Stimulated activated naive CD8-positive, alpha-beta T cell treated with anti-CD3 and anti-CD28 coated beads, Interleukin-15, Interleukin-2, amounts not matched to agents 100 ng/mL and 50 ng/mL, for 24 hours (primary cell): ENCODE results near the gene ATP5PD.

Experiments
- H3K27ac Mint-ChIP-seq: one replicate; pipeline ENCODE4 v1.8.0; 2021; ENCODE audit warnings: mild to moderate bottlenecking, mixed read lengths
- H3K27me3 Mint-ChIP-seq: one replicate; pipeline ENCODE4 v1.8.0; 2021; ENCODE audit warnings: mixed read lengths
- H3K36me3 Mint-ChIP-seq: one replicate; pipeline ENCODE4 v1.8.0; 2021; ENCODE audit warnings: low read depth, mixed read lengths
- H3K4me1 Mint-ChIP-seq: one replicate; pipeline ENCODE4 v1.8.0; 2021; ENCODE audit warnings: low read depth, mixed read lengths
- H3K4me3 Mint-ChIP-seq: one replicate; pipeline ENCODE4 v1.8.0; 2021; ENCODE audit warnings: mild to moderate bottlenecking, mixed read lengths
- H3K9me3 Mint-ChIP-seq: one replicate; pipeline ENCODE4 v1.8.0; 2021; ENCODE audit warnings: mixed read lengths

The ATP5PD gene

DNA sequence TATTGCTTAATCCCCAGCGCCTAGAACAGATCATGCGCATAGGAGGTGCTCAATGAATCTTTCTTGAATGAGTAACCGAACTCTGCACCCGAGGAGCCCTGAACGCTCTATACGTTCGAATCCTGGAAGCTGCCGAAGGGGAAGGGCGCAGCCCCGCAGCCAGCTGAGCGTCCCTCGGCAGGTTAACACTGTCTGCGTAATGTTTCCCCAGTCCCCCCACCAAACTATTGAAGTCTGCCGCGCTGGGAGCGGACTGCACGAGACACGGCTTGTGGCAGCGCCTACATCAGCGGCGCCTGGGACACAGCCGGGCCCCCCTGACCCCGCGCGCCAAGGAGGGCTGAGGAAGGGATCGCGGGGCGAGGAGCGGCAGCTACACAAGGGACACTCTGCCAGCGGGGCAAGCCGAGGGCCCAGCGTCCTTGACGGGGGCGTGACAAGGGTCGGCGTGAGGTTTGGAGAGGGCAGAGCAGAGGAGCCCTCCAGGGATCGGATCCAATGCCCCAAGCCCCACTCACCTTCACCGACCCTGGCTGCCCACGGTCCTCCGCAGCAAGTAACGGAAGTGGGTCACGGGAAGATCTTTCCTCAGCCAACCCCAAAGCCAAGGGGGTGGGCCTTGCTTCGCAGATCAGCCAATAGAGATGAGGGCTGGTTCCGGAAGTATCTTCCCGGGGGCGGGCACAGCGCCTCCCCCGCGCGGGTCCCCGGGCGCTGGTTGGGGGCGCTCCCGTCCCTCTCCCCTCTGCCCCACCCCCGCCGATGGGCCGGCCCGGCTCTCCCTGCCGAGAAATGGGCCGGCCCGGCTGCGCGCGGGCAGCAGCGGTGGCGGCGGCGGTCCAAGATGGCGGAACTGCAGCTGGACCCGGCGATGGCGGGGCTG lies at the start of gene ATP5PD, which contains the start of gene KCTD2:
Gene ATP5PD (minus strand): TSS at position 563 of the 883 bp plus-strand sequence. CDS start 4,319 bp downstream, outside the sequence.
Gene KCTD2 (plus strand): TSS at position 819 of the 883 bp plus-strand sequence. CDS start 26 bp downstream, at position 845.
- Mint-ChIP-seq H3K4me1 (peaks cover 41% of the 10 kb centered on the region), H3K4me3 (peak within 1 kb of the TSS; percentile 98), H3K27me3 (no peaks in the 10 kb centered on the region), H3K27ac (peak within 1 kb of the TSS; percentile 90), H3K36me3 (peaks cover 9% of the 10 kb centered on the region), H3K9me3 (no peaks in the 10 kb centered on the region)

DNA sequence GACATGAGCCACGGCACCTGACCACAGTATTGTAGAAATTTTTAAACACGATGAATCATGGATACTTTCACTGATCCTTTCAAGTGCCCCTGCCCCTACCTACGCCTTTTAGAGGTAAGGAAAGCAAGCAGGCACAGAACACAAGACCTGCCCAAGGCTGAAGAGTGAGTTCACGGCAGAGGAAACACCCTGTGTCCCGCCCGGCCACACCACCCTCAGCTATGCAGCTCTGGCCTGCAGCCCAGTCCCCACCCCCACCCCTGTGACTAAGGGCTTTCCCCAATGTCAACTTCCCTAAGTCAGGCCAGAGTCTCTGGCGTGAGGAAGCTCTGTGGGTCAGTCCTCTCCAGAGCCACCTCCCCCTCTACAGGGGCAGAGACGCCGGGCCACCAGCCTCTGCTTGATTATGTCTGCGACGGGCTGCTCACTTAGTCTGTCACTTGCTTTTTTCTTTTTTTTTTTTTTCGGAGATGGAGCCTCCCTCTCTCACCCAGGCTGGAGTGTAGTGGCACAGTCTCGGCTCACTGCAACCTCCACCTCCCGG lies 49.4 kb upstream of the ATP5PD start:
- no peaks in the 10 kb centered on the region for H3K27me3 Mint-ChIP-seq
- H3K36me3 Mint-ChIP-seq: no peaks in the 10 kb centered on the region

DNA sequence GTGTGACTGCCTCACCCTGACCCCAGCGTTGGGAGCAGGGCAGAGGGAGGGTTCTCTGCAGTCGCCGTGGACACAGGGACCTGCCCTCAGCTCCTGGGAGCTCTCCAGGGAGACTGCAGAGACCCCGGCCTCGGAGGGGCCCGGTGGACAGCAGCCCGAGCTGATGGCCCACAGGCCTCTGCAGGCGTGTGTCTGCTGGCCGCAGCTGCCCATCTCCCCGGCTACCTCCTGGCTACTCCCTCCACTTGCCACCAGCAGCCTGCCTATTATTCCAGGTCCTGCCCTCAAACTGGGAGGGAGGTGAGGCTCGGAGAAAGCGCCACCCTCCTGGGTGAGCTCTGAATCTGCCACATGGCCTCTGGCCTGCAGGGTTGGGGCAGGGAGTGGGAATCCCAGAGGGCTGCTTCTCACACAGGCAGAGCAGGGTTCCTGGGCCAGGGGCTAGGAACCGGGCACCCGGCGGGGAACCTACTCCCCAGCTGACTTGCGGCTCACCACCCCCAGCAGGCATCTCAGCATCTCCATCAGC lies 48.2 kb upstream of the ATP5PD start:
- Mint-ChIP-seq H3K4me3 (no peak overlapping the region), H3K27me3 (no peaks in the 10 kb centered on the region), H3K9me3 (no peaks in the 10 kb centered on the region), H3K4me1 (peaks cover 4% of the 10 kb centered on the region), H3K36me3 (no peaks in the 10 kb centered on the region), H3K27ac (no peak overlapping the region)

More for the DNA sequence above, 49.4 kb upstream of the ATP5PD start:
- no peak overlapping the region for H3K4me3 Mint-ChIP-seq
- no peaks in the 10 kb centered on the region for H3K9me3 Mint-ChIP-seq
- H3K27ac Mint-ChIP-seq: no peak overlapping the region
- H3K4me1 Mint-ChIP-seq: peaks cover 3% of the 10 kb centered on the region

DNA sequence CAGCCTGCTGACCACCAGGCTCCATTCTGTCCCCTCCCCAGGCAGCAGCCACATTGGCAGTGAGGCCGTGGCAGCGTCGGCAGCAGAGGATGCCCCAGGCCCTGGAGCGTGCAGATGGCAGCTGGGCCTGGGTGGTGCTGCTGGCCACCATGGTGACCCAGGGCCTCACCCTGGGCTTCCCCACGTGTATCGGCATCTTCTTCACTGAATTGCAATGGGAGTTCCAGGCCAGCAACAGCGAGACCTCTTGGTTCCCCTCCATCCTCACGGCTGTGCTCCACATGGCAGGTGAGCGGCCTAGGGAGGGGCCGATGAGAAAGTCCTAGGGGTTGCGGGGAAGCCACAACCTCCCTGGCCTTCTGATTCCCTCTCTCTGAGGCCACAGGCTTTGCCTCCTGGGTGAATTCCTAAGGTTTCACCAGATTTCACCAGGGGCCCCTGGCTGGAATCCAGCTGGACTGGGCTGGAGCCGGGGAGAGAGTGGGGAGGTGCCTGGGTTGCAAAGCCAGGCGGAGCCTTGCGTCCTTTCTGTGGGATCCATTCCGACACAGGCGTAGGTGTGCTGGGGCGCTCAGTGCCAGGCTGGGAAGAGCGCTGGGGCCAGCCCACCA lies 46.9 kb upstream of the ATP5PD start:
- H3K4me1 Mint-ChIP-seq: peaks cover 17% of the 10 kb centered on the region
- no peaks in the 10 kb centered on the region for H3K27me3 Mint-ChIP-seq
- no peak overlapping the region for H3K4me3 Mint-ChIP-seq
- no peak overlapping the region for H3K27ac Mint-ChIP-seq
- no peaks in the 10 kb centered on the region for H3K36me3 Mint-ChIP-seq
- H3K9me3 Mint-ChIP-seq: no peaks in the 10 kb centered on the region

DNA sequence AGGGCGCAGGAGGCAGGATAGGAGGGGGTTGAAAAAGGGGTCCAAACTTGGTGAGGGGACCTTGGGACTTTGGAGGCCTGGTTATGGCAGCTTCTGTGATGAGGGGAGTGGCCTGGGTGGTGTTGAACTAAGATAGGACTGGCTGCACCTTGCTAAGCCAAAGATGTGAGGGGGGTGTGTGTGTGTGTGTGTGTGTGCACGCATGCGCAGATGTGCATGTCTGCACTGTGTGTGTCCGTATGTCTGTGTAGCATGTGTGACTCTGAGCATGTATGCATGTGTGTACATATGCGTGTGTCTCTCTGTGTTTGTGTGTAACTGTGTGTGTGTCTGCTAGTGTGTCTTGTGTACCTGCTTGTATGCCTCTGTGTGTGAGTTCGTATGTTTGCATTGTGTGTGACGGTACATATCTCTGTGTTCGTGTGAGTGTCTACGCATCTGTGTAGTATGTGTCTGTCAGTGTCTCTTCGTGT lies 45.1 kb upstream of the ATP5PD start:
- Mint-ChIP-seq H3K9me3 (no peaks in the 10 kb centered on the region), H3K27ac (no peak overlapping the region), H3K27me3 (no peaks in the 10 kb centered on the region), H3K4me1 (peaks cover 26% of the 10 kb centered on the region), H3K4me3 (no peak overlapping the region), H3K36me3 (no peaks in the 10 kb centered on the region)

DNA sequence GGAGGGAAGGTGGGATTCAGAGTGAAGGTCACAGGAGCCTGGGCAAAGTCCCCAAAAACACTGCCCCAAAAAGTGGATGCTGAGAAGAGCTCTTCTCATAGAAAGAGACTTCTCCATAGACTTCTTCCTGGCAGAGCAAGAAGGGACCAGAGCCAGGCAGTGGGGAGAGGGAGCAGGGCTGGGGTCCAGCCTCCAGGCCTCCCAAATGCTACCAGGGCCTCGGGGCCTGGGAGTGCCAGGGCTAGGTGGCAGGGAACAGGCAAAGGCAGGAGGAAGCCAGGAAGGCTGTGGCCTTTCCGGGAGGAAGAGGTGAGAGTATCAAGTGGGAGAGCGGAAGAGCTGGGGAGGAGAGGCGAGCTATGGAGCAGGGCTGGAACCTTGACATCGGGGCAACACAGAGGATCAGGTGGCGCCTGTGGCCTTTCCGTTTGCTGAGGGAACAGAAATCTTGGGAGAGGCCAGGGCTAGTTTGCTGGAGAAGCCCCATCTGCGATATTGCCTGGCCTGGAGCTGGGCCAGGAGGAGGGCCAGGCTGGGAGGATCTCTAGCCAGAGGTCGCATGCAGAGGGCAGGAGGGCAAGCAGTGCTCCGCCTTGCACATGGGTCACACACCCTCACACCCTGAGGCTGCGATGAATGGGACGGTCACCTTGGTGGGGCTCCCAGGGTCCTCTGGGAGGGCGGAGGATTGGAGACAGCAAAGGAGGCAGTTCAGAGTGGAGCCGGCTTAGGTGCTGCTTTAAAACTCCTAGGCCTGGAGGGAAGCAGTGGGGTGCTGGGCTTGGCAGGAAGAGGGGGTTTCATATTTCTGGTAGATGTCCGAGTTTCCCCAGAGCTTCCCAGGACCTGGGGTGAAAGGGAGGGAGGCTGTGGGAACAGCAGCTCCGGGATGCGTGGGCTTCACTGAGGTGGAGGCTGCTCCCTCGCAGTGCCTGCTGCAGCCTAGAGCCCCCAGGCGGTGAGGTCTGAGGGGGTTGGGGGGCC lies 44.4 kb upstream of the ATP5PD start:
- no peaks in the 10 kb centered on the region for H3K27me3 Mint-ChIP-seq
- H3K4me1 Mint-ChIP-seq: peaks cover 32% of the 10 kb centered on the region
- no peak overlapping the region for H3K27ac Mint-ChIP-seq
- no peaks in the 10 kb centered on the region for H3K9me3 Mint-ChIP-seq
- no peaks in the 10 kb centered on the region for H3K36me3 Mint-ChIP-seq
- H3K4me3 Mint-ChIP-seq: no peak overlapping the region

DNA sequence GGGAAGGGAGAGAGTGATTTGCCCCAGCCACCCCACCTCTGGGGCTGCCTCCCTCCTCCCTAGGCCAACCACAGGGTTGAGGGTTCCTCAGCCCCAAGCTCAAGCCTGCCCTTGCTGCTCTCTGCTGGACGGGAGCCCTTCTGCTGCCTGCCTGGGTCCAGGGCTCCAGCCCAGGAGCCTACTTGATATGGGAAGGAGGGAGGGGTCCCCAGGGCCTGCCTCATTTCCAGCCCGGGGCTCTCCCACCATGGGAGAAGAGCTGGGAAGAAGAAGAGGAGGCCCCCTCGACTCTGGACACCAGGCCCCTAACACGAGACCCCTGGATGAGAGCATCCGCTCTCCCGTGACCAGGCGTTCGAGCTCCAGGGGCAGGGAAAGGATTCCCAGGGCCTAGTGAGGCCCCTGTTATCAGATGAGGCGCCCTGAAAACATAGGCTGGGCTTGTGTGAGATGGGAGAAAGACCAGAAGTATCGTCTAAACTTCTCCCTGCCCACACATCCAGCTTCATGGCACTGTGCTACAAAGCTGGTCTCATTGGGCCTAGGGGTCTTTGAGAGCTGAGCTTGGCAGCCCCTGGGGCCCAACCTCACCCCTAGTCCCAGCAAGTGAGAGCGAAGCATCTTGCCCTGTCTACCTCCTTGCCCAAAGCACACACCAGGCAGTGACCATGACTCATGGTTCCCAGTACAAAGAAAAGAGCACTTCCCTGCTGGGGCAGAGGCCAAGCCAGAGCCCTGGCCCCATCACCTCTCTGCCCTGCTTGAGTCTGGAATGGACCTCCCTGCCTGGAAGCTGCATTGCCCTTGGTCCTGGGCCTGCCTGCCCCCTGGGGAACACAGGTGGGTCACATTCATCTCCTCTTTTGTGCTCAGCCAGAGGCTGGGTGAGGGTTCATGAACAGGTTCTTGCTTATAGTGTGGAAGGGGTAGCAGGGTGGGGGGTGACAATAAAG lies 42.0 kb upstream of the ATP5PD start:
- H3K4me1 Mint-ChIP-seq: peaks cover 36% of the 10 kb centered on the region
- H3K36me3 Mint-ChIP-seq: no peaks in the 10 kb centered on the region
- H3K9me3 Mint-ChIP-seq: no peaks in the 10 kb centered on the region
- H3K4me3 Mint-ChIP-seq: peak overlapping the region; percentile 72
- H3K27ac Mint-ChIP-seq: no peak overlapping the region
- no peaks in the 10 kb centered on the region for H3K27me3 Mint-ChIP-seq

DNA sequence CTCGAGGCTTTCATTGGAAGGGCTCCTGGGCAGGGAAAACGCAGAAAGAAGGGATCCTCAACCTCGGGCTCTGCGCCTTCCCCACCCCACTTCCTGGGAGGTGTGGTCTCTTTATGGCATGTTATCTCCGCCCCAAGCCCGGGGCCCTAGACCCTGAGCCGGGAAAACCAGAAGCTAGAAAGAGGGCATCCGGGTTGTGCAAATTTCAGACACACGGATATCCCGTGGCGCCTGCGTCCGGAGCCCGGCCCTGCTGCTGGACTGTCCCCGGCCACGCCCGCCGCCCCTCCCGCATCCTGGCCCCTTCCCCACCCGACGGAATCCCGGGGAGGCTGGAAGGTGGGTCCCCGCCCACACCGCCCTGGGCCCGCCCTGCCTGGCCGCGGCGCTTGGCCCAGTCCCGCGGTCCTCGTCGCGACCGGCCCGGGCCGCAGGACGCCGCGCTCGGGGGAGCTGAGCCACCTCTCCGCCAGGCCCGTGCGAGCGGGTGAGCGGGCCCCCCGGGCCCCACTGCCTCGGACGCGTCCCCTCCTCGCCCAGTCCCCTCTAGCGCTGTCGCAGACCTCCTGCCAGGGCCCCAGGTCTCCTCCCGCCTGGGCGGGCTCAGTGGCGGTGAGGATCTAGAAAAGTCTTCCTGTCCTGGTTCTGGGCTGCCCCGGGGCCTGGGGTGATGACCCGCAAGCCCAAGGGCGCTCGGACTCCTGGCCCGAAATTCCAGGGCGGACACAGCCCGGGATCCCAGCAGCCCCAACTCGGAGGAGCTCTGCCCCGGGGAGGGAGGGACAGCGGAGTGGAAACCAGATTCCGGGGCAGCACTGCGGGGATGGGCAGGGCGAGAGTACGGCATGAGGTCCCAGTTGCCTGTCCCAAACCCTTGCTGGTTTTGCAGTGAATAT lies 41.0 kb upstream of the ATP5PD start, which contains the start of gene SLC16A5:
Gene SLC16A5 (plus strand): TSS at position 397 of the 896 bp plus-strand sequence. CDS start 5,683 bp downstream, outside the sequence.
- peak within 1 kb of the TSS; percentile 72 for H3K4me3 Mint-ChIP-seq
- H3K27ac Mint-ChIP-seq: peak within 1 kb of the TSS; percentile 42
- no peaks in the 10 kb centered on the region for H3K27me3 Mint-ChIP-seq
- peaks cover 37% of the 10 kb centered on the region for H3K4me1 Mint-ChIP-seq
- no peaks in the 10 kb centered on the region for H3K36me3 Mint-ChIP-seq
- no peaks in the 10 kb centered on the region for H3K9me3 Mint-ChIP-seq

DNA sequence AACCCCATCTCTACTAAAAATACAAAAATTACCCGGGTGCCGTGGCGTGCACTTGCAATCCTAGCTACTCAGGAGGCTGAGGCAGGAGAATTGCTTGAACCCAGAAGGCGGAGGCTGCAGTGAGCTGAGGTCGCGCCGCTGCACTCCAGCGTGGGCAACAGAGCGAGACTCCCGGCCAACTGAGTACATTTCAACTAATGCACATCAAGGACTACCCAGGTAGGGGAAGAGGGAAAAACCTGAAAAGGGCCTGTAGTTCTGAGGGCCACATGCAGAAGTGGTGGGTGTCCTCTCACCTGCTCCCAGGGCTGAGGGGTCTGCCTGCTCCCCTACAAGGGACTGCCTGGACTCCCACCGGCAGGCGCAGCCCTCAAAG lies 40.4 kb upstream of the ATP5PD start:
- Mint-ChIP-seq H3K9me3 (no peaks in the 10 kb centered on the region), H3K4me1 (peaks cover 37% of the 10 kb centered on the region), H3K4me3 (peak overlapping the region; percentile 62), H3K27ac (peak overlapping the region; percentile 42), H3K36me3 (no peaks in the 10 kb centered on the region), H3K27me3 (no peaks in the 10 kb centered on the region)

DNA sequence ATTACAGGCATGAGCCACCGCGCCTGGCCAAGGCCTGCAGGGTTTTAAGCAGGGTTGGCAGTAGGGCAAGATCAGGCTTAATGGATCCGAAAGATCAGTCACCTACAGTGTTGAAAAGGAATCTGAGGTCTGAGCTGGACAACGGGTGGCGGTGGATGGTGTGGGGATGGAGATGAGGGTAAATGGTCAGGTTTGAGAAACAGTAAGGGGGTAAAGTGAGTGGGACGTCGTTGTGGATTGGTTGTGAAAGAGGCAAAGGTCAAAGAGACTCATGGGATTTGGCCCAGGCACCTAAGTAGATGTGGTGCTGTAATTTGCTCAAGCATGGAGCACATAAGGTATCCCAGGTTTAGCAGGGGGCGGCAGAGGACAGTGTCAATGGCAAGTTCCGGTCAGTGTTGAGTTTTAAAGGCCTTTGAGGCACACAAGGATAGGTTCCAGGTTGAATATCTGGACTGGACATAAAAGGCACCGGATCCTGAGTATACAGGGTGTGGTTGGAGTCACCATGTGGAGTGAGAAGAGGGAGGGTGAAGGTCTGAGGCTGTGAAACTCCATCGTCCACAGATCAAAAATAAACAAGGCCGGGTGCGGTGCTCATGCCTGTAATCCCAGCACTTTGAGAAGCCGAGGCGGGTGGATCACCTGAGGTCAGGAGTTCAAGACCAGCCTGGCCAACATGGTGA lies 39.9 kb upstream of the ATP5PD start:
- Mint-ChIP-seq H3K9me3 (no peaks in the 10 kb centered on the region), H3K4me1 (peaks cover 37% of the 10 kb centered on the region), H3K4me3 (peak overlapping the region; percentile 0), H3K27ac (peak overlapping the region; percentile 46), H3K36me3 (no peaks in the 10 kb centered on the region), H3K27me3 (no peaks in the 10 kb centered on the region)

DNA sequence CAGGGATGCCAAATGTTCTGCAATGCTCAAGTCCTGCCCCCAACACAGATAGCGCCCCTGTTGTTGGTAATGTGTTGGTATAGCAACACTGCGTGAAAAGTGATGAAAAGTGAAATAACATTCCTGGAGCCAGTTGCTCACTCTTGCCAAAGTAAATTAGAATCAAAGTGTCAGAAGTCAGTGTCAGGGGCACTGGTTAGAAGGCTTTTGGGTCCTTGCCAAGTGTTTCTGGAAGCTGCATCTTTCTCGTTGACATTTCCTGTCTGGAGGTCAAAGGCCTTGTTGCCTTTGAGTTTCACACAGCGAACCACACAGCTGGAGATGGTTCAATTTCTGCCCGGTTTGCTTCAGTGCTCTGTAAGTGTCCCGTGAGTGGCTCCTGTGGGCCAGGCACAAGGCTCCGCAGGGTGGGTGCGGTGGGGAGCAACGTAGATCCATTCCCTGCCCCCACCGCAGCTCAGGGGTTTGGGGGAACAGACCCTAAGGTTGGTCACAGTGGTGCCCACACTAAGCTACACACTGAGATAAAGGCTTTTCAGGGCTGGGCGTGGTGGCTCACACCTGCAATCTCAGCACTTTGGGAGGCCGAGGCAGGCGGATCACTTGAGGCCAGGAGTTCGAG lies 37.4 kb upstream of the ATP5PD start:
- Mint-ChIP-seq H3K4me3 (no peak overlapping the region), H3K4me1 (peaks cover 37% of the 10 kb centered on the region), H3K27ac (no peak overlapping the region), H3K36me3 (no peaks in the 10 kb centered on the region), H3K9me3 (no peaks in the 10 kb centered on the region), H3K27me3 (no peaks in the 10 kb centered on the region)

DNA sequence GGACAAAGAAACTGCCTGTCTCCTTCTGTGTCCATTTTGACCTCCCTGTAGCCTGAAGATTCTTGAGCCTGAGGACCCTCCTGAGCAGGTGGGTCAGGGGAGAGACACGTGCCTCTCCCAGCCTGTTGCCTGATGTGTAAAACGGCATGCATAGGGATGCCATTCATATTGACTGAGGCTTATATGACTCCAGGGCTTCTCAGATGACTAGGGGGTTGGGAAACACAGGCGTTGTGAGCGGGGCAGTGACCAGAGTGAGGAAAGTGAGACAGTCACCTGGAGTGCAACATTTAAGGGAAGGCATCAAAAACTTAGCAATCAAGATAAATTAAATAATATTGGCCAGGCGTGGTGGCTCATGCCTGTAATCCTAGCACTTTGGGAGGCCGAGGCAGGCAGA lies 35.9 kb upstream of the ATP5PD start:
- H3K9me3 Mint-ChIP-seq: no peaks in the 10 kb centered on the region
- no peak overlapping the region for H3K4me3 Mint-ChIP-seq

More for the DNA sequence above, 35.9 kb upstream of the ATP5PD start:
- H3K4me1 Mint-ChIP-seq: peaks cover 44% of the 10 kb centered on the region
- H3K27me3 Mint-ChIP-seq: no peaks in the 10 kb centered on the region
- H3K27ac Mint-ChIP-seq: no peak overlapping the region
- H3K36me3 Mint-ChIP-seq: no peaks in the 10 kb centered on the region
